AG09319 (cell line): ENCODE data around the gene CDC14C.

ENCODE experiments used
- DNase-seq: peaks from one replicate; pipeline ENCODE4 v3.0.0-alpha.2; 2010; ENCODE audit warnings: low read depth; ENCODE audit errors: extremely low read depth
- TF ChIP-seq, protein P1 (sequence below): IDR thresholded peaks from 2 replicates; pipeline ENCODE4 v1.5.1; 2011; ENCODE audit warnings: low read depth, mild to moderate bottlenecking, inconsistent platforms, low read length, moderate library complexity

The CDC14C gene

DNA sequence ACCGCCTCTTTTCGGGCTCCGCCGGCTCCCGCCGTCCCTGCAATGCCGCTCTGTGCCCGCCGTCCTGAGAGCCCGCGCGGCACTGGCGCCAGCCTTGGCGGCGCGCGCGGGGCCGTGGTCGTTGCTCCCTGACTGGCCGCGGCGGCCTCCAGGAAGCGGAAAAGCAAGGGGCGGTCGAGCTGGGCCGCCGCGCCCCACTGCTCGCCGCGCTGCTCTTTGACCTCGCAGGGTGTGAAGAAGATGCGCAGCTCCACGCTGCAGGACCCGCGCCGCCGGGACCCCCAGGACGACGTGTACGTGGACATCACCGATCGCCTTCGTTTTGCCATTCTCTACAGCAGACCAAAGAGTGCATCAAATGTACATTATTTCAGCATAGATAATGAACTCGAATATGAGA lies at the start of gene CDC14C:
Gene CDC14C (plus strand): TSS at position 115 of the 400 bp plus-strand sequence. CDS start 126 bp downstream, at position 241.
- no peak for DNase-seq
- TF ChIP-seq, protein P1, sequence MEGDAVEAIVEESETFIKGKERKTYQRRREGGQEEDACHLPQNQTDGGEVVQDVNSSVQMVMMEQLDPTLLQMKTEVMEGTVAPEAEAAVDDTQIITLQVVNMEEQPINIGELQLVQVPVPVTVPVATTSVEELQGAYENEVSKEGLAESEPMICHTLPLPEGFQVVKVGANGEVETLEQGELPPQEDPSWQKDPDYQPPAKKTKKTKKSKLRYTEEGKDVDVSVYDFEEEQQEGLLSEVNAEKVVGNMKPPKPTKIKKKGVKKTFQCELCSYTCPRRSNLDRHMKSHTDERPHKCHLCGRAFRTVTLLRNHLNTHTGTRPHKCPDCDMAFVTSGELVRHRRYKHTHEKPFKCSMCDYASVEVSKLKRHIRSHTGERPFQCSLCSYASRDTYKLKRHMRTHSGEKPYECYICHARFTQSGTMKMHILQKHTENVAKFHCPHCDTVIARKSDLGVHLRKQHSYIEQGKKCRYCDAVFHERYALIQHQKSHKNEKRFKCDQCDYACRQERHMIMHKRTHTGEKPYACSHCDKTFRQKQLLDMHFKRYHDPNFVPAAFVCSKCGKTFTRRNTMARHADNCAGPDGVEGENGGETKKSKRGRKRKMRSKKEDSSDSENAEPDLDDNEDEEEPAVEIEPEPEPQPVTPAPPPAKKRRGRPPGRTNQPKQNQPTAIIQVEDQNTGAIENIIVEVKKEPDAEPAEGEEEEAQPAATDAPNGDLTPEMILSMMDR, result no peak

DNA sequence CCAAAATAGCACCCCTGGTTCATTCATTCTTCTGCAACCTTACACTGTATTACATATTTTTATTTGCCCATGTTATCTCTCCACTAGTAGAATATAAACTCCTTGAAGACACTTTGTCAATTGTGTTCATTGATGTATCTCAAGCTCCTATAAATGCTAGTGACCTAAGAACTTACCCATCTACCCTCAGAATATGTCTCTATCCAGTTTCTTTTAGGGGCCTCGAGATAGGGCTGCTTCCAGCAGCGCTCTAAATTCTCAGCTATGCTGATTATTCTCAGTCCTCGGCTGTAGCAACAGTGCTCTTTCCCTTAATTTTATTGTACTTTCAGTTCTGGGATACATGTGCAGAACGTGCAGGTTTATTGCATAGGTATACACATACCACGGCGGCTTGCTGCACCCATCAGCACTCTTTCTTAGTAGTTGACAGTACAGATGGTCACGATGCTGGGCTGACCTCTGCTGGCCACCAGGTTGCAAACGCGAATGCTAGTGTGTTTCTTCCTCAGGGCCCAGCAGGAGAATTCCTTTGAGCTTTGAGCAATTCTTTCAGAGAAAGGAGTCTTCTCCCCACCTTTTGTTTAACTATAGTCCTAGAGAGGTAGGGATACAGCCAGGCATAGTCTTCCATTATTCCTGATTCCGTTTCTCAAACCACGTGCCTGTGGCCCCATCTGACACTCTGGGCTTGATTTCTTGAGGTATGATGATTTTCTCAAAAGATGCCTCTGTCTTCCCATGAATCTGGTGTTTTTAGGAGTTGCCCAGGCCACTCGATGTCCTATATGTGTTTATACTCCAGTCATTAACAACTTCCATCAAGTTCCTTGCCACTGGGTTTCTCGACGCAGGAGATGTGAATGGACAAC lies 49.1 kb upstream of the CDC14C start:
- TF ChIP-seq, protein P1, result peak; percentile 26
- DNase-seq, result no peak

DNA sequence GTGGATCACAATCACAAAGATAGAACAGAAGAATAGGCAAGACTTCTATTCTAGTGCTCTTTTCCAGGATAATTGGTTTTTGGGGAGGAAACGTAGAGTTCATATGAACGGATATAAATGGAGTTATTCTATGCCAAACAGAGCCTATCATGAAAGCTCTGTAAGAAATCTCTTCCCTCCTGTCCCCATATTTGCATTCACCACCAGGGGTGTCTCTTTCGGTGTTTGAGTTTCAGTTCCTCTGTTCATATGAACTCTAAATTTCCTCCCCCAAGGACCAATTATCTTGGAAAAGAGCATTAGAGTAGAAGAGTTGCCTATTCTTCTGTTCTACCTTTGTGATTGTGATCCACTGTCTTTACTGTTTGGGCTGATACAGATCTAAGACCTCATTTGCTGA lies 48.3 kb upstream of the CDC14C start:
- DNase-seq, result no peak
- TF ChIP-seq, protein P1, result no peak

DNA sequence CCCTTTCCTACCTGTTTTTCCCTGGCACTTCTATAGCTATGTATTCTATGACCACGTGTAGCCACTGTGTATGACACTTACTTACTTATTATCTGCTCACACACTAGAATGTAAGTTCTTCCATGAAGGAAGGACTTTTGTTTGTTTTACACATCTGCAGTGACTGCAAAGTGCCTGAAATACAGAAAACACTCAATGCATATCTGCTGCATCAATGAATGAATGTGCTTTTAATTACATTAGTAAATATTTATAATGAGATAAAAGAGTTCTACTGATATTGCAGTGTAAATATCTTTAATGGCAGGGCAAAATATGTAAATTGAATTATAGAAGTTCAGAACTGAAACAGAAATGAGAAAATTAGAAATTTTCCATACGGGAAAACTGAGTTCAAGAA lies 43.5 kb upstream of the CDC14C start:
- DNase-seq, result no peak
- TF ChIP-seq, protein P1, result no peak

DNA sequence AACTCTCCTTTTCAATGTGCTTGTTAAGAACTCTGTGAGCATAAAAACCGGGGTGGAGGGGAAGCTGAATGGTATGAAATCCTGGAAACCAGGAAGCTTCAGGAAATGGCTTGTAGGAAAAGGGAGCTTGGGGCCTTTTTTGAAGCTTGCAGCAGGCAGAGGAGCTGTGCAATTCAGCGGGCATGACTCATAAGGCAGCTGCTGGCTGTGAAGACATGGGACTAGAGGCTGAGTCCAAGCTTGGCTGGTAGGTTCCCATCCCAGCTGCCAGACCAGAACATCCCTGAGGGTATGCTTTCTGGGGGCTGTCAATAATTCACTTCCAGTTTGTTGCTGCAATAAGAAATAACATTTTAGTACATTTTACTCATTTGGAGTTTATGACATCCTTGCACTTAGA lies 36.8 kb upstream of the CDC14C start:
- no peak for DNase-seq
- TF ChIP-seq, protein P1, result no peak

DNA sequence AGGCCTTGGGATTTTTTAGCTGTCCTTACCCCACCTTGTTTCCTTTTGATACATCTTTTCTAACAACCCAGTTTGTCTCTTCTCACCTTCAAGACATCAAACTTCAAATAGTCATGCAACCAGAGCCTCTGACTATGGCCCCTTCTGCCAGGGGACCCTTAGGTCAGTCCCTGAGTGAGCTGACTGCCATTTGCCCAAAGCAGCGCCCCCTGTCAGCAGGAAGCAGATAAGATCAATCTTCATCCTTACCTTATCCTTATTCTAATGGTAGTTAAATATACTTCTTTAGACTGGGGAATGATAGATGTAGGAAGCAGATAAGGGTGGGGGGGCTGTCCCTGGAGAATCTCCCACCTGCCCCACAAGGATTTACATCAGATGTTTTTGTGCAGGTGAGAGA lies 29.8 kb upstream of the CDC14C start:
- TF ChIP-seq, protein P1, result no peak
- no peak for DNase-seq

DNA sequence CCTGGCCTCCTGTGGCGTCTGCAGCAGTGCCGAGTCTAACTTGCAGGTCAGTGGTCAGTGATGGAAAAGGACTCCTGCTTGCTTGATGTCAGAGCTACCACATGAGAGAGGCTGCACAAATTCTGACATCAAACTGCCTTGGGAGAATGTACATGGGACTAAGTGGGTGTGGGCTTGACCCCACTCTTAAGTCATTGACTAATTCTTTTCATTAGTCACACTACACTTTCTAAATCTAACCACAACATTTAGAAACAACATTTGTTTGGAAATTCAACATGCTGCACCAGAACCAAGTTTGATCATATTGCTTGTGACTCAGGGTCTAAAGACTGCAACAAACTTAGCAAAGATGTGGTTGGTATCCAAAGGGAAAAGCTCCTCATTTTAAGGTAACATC lies 24.4 kb upstream of the CDC14C start:
- TF ChIP-seq, protein P1, result no peak

More for the DNA sequence above, 24.4 kb upstream of the CDC14C start:
- DNase-seq, result no peak
